Glomerular visceral epithelial cell (primary cell): ENCODE results near the gene UBE2D2.
A peak's percentile ranks its signal among the peaks of the same experiment; 100 is the strongest.
"Not testable (repeated sequence)": the region's sequence is repeated elsewhere in the genome, so short reads cannot be mapped to it uniquely, and the experiment has no call there.

Experiments used
- DNase-seq: peaks from one replicate; pipeline ENCODE4 v3.0.0-alpha.2; 2016; ENCODE audit errors: extremely low spot score

Gene UBE2D2

DNA sequence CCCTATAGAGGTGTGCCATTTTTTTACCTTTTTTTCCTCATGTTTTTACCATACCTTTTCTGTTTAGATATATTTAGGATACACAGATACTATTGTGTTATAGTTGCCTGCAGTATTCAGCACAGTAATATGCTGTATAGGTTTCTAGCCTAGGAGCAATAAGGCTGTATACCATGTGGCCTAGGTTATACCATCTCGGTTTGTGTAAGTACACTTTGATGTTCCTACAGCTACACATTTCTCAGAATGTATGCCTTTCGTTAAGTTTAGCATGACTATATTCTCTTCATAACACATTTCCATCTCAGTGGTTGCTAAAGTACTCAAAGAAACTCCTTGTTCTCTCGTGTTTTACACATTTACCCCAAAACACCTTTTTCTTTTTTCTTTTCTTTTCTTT, 23.0 kb downstream of the UBE2D2 start:
- no peak for DNase-seq

DNA sequence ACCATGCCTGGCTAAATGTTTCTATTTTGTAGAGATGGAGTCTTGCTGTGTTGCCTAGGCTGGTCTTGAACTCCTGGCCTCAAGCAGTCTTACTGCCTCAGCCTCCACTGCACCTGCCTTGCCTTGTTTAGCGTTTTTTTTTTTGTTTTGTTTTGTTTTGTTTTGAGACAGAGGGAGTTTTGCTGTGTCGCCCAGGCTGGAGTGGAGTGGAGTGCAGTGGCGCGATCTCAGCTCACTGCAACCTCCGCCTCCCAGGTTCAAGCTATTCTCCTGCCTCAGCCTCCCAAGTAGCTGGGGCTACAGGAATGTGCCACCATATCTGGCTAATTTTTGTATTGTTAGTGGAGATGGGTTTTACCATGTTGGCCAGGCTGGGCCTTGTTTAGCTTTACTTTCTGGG, 27.0 kb downstream of the UBE2D2 start:
- not testable (repeated sequence) for DNase-seq

DNA sequence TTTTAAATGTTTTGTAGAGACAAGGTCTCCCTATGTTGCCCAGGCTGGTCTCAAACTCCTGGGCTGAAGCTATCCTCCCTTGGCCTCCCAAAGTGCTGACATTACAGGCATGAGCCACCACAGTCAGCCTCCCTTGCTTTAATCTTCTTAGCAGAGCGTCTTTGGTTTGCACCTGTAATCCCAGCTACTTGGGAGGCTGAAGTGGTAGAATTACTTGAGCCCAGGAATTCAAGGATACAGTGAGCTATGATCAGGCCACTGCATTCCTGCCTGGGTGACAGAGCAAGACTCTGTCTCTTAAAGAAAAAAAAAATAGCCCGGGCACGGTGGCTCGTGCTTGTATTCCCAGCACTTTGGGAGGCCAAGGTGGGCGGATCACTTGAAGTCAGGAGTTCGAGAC, 27.8 kb downstream of the UBE2D2 start:
- no peak for DNase-seq

DNA sequence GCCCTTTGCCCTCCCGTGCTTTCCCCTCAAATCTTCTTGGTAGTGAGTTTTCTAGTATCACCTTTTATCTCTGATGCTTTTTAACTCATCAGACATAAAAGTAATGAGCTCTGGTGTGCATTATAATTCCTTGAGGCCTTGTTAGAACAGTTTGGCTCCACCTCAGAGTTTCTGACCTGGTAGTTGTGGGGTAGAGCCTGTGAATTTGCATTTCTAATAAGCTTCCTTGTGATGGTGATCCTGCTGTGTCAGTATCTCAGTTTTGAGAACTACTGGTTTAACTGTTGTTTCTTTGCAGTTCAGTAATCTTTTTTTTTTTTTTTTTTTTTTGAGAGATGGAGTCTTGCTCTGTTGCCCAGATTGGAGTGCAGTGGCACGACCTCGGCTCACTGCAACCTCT, 31.1 kb downstream of the UBE2D2 start:
- DNase-seq = no peak

DNA sequence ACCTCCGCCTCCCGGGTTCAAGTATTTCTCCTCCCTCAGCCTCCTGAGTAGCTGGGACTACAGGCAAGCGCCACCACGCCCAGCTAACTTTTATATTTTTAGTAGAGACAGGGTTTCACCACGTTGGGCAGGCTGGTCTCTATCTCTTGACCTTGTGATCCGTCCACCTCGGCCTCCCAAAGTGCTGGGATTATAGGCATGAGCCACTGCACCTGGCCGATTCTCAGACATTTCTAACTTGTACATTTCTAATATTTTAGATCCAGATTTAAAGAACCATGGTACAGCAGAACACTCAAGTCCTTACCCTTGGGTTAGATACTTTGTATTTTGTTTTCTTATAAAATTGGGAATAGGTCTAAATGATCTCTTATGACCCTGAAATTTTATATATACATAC, 31.9 kb downstream of the UBE2D2 start:
- not testable (repeated sequence) for DNase-seq

DNA sequence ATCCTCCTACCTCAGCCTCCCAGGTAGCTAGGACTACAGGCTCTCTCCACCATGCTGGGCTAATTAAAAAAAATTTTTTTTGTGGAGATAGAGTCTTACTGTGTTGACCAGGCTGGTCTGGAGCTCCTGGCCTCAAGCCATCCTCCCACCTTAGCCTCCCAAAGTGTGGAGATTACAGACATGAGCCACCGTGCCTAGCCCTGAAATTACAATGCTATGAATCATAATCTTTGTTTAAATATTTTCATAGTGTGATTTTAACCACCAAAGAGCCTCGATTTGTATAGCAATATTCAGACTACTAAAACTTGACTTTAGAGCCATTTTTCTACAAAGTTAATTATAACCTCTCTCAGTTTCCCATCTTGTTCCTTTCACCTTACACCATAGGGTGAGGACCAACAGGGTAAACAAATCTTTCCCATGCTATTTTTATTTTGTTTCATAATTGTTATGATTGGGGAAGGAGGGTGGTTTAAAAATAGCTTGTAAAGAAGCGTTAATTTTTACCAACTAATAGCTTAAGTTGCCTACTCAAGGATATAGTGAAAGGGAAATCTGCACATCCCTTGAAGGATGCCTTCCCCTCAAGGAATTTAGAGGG, 32.7 kb downstream of the UBE2D2 start:
- peak; percentile 72 for DNase-seq

DNA sequence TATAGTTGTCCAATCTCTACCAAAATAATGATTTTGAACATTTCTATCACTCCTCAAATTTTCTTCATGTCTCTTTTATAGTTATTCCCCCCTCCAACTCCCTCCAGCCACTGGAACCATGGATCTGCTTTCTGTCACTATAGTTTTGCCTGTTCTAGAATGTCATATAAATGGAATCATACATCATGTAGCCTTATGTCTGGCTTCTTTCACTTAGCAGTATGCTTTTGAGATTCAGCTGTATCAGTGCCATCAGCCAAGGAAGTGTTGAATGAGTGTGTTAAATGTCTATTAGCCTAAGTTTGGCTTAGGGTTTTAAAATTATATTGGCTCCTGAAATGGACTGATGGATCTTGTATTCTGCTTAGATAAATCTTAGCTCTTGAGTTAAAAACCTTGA, 36.0 kb downstream of the UBE2D2 start:
- no peak for DNase-seq

DNA sequence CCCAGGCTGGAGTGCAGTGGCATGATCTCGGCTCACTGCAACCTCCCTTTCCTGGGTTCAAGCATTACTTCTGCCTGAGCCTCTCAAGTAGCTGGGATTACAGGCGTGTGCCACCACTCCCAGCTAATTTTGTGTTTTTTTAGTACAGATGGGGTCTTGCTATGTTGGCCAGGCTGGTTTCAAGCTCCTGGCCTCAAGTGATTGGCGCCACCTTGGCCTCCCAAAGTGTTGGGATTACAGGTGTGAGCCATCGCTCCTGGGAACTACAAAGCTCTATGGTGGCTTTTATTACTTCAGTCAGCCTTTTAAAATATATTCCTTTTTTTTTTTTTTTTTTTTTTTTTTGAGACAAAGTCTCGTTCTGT, 37.4 kb downstream of the UBE2D2 start:
- not testable (repeated sequence) for DNase-seq

DNA sequence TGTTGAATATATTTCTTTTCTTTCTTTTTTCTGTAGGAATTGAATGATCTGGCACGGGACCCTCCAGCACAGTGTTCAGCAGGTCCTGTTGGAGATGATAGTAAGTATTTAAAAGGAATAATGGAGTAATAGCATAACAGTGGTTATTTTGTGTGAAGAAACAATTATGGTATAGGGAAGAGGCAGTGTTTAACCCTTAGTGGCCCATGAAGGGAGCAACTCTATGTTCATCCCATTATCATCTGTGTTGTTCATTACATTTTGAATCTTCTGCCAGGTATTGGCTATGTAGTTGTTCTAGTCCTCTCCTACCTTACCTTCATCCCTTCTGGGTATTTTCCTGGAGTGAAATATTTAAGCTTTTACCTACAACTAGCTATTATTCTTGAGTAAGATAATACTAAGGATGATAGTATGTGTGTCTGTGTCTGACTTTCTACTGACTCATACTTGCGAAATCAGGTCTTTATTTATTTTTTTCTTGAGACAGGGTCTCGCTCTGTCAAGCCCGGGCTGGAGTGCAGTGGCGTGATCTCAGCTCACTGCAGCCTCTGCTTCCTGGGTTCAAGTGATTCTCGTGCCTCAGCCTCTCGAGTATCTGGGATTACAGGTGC, 39.3 kb downstream of the UBE2D2 start:
- DNase-seq = peak; percentile 55

DNA sequence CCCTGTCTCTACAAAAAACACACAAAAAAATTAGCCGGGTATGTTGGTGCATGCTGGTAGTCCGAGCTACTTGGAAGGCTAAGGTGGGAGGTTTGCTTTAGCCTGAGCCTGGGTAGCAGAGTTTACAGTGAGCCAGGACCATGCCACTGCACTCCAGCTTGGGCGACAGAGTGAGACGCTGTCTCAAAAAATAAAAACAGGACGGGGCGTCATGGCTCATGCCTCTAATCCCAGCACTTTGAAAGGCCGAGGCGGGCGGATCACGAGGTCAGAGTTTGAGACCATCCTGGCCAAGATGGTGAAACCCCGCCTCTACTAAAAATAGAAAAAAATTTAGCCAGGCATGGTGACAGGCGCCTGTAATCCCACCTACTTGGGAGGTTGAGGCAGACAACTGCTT, 40.3 kb downstream of the UBE2D2 start:
- DNase-seq = no peak

DNA sequence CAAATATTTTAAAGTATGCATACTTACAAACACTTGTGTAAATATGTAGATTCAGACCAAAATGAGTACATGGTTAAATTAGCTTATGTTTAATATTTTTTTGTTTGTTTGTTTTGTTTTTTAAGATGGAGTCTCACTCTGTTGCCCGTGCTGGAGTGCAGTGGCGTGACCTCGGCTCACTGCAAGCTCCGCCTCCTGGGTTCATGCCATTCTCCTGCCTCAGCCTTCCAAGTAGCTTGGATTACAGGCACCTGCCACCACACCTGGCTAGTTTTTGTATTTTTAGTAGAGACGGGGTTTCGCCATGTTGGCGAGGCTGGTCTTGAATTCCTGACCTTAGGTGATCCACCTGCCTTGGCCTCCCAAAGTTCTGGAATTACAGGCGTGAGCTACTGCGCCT, 40.8 kb downstream of the UBE2D2 start:
- DNase-seq = not testable (repeated sequence)

DNA sequence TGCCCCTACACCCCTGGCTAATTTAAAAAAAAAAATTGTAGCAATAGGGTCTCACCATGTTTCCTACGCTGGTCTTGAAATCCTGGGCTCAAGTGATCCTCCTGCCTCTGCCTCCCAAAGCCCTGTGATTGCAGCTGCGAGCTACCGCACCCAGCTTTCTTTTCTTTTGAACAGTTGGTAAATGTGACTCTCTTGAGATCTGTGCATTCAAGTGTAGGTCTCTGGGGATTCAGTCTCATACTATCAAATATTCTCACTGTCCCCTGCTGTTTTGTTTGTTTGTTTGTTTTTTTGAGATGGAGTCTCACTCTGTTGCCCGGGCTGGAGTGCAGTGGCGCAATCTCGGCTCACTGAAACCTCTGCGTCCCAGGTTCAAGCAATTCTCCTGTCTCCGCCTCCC, 44.7 kb downstream of the UBE2D2 start:
- no peak for DNase-seq

DNA sequence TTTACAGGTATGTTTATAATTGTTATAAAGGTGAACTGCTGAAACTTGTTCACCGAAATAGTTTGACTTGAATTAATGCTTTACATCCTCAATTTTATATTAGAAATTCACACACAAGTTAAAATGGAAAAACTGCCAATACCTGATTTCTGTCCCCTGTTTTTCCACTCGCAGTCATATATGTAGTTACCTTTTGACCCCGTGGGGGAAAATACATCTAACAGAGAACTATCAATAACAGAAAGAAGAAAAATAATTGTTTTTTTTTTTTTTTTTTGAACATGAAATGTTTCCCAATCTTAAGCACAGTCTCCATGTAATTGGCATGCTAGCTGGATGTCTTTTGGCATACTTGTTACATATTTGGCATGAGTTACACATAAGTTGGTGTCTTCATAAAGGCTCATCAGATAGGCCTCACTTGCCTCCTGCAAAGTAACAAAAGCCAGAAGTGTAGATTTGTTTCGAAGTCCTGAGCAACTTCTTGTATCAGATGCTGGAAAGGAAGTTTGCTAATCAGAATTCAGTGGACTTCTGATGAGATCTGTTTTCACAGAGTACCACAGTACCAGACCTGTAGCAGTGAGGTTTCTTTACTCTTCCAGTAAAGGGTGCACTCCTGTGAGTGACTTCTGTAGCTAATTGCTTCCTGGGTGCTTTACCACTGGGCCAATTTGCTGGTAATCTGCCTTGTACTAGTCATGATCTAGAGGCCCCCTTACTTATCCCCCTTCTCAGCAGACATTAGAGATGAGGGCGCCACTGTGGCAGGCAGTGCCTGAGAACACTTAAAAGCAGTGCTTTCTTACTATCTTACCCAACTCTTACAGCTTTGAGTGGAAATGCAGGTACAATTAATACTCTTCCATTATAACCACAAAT, 50.8 kb downstream of the UBE2D2 start:
- no peak for DNase-seq

DNA sequence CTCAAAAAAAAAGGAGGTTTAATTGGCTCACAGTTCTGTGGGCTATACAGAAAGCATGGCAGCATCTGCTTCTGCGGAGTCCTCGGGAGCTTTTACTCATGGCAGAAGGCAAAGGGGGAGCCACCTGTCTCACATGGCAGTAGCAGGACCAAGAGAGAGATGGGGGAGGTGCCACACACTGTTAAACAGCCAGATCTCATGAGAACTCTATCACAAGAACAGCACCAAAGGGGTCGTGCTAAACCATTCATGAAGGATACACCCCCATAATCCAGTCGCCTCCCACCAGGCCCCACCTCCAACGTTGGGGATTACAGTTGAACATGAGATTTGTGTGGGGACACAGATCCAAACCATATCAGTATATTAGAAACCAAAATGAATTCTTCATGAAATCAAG, 58.7 kb downstream of the UBE2D2 start:
- no peak for DNase-seq

DNA sequence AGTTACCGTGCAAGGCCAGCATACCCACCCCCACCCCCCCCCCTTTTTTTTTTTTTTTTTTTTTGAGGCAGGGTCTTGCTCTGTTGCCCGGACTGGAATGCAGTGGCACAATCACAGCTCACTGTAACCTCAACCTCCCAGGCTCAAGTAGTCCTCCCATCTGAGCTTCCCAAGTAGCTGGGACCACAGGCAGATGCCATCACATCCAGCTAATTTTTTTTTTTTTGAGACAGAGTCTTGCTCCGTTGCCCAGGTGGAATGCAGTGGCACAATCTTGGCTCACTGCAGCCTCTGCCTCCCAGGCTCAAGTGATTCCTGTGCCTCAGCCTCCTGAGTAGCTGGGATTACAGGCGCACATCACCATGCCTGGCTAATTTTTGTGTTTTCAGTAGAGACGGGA, 64.3 kb downstream of the UBE2D2 start:
- DNase-seq = peak; percentile 72

DNA sequence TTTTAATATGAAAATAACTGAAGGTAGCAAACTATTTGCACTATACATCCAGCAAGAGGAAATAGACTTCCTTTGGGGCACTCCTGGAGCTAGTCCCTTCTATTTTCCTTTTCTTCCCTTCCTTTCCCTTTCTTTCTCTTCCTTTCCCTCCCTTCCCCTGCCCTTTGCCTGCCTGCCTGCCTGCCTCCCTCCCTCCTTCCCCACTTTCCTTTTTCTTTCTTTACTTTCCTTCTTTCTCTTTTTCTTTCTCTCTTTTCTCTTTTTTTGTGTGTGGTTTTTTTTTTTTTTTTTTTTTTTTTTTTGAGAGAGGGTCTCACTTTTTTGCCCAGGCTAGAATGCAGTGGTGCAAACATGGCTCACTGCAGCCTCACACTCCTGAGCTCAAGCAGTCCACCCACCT, 69.7 kb downstream of the UBE2D2 start:
- no peak for DNase-seq

DNA sequence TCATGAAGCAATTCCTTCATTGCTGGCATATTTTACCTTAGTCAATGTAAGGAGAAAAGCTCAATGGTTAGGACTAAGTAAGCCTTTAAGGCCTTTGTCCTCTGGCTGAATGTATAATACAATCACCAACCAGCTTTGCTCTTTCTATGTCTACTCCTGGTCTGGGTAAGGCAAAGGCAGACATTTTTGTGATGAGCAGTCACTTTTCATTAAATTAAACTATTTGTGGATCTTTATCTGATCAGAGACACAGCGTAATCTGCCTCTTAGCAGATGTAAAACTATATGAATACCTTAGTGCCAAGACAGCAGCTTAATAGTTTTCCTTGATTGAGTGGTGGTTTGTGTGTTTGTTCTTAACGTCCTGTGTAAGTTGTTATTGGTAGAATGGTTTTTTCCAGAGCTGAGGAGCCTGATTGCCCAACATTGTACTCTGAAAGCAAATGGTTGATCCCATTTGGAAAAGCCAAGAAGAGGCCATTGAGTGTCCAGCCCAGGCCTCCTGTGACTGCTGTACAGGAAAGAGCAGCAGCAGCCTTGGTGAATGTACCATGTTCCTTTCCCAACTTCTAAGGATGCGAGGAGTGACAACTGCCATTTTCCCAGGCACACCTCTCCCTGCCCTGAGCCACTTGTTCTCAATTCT, 70.5 kb downstream of the UBE2D2 start:
- DNase-seq = no peak

DNA sequence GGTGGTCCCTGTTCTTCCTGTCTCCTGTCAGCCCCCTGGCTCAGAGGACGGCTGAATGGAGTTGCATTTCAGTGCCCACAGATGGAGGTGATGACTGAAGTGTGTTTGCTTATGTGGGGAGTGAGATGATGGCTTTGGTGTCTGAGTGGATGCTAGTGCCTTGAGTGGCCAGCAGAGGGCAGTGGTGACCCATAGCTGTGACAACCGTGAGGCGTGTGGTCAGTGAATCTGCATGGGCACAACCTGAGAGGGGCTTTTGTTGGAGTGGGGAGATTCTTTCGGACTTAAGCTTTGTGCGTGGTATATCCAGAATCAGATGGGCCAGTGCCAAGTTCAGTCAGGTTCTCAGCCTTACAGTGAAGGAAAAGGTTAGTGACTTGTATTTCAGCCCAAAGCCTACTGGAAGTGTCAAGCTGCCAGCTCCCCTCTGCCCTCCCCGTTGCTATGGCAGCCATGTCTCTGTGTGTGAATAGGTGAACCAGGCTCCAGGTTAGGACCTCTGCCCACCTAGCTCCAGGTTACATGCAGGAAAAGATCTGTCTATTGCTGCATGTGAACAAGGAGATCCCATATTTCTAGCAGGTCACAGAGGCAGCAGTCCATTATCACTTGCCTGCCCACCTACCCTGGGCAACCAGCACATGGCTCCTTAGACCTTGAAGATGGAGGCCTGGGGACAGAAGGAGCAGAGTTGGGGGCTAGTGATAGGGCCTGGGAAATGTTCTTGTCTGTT, 72.3 kb downstream of the UBE2D2 start:
- DNase-seq = peak; percentile 86

DNA sequence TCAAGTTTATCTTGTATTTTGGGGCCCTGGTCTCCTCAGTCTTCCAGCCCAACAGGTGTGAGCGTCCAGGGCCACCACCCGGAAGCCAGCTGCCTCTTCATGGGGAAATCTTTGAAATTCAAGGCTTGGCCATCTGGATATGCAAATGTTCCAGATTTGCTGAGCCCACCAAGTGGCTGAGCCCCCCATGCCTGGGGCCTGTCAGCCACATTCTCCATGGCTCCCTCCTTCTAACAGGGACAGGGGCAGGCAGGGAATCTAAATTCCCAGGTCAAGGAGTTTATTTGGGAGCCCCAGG, 72.8 kb downstream of the UBE2D2 start:
- no peak for DNase-seq

DNA sequence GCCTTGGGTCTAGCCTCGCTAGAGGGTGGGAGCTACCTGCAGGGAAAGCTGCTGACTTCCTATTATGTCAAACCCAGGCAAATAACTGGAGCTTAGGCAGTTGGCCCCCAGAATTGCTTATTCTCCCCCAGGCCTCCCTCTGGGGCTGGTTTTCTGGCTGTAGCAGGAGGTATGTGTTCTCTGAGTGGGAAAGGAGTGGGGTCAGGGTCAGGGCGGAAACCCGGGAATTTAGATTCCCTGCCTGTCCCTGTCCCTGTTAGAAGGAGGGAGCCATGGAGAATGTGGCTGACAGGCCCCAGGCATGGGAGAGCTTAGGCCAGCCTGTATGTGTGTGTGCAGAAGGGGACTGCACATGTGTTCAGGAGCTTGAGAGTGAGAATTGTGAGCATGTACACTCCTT, 73.4 kb downstream of the UBE2D2 start:
- DNase-seq = no peak

DNA sequence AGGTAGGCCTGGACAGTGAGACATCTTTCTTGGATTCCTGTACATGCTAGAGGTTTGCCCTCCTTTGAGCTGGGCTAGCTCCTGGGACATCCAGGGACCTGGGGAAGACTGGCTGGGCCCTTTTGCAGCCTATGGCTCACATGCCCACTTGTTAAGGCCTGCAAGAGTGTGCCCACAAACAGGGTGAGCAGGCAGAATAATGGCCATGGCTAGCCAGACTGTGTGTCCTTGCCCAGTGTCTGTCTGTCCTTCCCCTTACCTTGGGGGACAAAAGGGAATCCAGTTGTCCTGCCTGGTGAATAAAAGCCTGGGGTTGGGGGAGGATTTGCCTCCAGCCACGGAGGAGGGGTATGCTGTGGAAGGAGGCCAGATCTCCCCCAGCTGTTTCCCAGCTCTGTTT, 74.1 kb downstream of the UBE2D2 start:
- DNase-seq = no peak

DNA sequence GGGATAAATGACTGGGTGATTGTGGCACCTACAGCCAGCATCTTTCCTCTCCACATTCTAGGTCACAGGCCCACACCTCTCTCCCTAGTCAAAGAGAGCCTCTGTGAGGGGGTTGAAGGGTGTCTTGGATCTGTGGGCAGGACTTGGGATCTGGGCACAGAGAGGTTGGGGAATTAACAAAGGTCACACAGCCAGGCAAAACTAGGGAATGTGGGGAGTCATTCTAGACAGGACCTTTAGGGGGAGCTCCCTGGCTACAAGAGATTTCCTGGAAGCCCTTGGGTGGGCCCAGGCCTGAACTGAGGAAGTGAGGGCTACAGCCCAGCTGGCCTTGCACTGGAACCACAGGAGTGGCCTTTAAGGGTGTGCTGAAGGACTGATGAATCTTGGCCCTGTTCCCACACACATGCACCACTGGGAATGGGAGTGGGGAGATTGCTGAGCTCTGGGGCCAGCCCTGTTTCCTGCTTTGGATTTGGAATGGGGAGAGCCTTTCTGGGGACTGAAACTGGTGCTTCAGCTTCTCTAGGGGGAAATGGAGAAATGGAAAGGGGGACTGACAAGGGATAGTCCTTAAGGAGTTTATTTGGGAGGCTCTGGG, 74.6 kb downstream of the UBE2D2 start:
- DNase-seq = peak; percentile 98
